SIG-M5 treated with dmso at 0.1 percent for 504 hours (cell line): ENCODE measurements around the gene WNT7B.

ENCODE experiments used
- DNase-seq: peaks from one replicate; lab custom pipeline; 2025; ENCODE audit not compliant: unreplicated experiment; lab: John Stamatoyannopoulos, UW

WNT7B gene

DNA sequence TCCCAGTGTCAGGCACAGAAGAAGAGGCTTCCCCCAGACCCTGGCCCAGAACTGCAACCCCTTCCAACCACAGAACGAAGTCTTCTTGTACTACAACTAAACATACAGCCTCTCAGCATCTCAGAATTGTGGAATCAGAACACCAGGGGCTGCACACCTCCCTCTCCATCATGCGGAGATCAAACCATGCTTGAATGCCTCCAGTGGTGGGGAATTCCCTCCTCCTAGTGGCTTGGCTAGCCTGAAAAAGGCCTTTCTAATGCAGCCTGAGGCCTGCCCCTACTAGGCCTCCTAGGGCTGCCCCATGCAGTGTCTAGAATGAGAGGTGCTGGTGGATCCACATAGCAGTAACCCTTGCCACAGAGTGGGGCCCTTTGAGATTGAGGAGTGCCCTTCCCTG is 62.7 kb downstream of the WNT7B start:
- no peak for DNase-seq

DNA sequence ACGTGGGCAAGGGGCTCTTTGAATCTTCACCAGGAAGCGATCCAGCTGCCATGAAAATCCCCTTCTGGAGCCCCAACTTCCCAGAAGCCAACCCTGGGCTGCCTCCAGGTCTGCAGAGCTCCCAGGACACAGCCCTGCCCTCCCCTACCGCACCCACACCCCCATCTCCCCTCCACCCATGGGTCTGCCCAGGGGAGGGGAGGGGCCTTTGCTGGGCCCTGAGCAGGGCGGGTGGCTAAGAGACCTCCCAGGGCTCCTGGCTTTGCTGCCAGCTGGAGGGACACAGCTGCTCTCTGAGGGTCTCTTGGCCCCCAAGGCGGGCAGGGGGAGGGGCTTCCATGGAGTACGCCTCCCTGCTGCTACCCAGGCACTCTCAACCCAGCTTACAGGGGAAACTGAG is 64.1 kb downstream of the WNT7B start:
- no peak for DNase-seq

DNA sequence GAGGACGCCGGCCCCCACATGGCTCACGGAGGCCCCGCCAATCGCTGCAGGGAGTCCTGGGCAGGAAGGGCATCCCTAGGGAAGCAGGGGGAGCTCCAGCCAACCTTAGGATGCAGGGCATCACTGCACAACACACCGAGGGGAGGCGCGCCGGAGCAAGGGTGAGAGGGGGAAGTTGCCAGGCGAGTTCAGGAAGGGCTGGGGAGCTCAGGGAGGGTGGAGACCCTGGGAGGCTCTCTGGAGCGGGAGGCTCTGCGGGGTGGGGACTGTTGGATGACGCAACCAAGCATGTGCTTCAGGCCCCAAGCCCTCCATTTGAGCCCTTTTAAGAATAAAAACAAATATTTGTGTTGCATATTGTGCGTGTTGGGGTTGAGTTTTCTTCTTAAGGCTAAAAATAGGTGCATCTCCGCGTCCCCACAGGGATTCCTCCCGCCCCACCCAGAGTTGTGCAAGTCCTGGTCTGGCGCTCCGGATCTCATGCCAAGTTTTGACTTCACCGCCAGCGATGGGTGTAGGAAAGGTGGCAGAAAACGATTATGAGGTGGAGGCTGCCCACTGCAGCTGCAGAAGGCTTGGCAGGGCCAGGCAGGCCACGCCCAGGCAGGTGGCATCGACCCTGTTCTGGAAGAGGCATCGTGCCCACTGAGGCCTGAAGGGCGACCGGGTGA is 65.2 kb downstream of the WNT7B start:
- peak; percentile 71 for DNase-seq

DNA sequence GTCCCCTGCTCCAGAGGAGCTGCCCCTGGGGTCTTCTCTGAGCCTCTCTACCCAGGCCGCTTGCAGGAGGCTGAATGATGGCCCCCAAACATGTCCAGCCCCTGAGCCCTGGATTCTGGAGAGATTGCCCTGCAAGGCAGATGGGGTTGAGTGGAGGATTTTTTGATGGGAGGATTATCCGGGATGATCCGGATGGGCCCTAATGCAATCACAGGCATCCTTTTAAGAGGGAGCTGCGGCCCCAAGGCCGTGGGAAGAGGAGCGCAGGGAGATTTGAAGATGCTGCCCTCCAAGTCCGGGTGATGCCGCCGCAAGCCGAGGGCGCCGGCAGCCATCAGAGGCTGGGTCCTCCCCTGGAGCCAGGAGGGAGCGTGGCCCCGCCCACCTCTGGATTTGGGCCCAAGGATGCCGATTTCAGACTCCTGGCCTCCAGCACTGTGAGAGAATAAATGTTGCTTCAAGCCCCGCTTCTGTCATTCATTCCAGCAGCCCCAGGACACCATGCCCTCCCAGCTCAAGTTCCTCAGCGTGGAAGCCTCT is 66.0 kb downstream of the WNT7B start:
- no peak for DNase-seq

DNA sequence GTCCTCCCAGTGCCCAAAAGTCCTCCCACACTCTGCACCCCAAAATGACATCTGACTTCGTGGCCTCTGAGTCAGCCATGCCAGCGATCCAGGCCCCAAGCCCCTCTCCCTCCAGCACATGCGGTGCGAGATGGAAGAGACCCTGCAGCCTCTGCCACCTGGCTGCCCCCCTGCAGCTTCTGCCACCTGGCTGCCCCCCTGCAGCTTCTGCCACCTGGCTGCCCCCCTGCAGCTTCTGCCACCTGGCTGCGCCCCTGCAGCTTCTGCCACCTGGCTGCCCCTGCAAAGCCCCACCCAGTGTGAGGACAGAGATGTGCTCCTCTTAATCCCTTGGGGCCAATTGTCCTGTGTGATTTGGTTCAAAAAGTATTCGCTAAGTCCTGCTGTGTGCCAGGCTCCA is 68.0 kb downstream of the WNT7B start:
- DNase-seq = no peak

DNA sequence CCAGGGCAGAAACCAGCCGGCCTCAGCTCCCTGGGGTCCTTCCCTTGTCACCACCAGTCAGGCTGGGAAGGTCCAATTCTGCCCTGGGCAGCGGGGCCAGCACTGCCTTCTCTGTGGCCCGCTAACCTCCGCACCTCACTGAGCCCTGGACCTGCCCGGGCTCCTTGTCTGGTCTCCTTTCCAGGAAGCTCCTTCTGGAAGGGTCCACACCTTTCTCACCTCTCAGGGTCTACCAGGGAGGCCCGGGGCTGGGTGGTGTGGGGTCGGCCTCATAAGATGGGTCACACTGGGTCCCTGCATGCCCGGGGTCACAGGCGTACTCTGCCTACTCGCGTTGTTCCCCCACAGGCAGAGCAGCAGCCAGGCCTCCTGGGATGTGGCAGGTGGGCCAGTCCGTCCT is 69.0 kb downstream of the WNT7B start:
- DNase-seq = no peak

DNA sequence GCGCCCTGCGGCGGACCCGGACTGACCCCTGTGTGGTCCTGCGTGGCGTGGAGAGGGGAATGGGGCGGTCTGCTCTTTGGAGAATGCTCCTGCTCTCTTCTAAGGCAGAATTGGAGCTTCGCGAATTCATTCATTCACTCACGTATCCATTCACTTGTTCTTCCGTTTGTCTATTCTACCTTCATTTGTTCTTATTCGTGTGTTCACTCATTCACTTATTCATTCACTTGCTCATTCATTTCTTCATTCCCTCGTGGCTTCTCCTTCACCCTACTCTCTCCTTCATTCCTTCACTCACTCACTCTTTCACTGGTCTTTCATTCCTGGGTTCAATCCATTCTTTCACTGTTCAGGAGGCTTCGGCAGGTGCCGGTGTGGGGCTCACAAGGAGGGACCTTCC is 69.6 kb downstream of the WNT7B start:
- no peak for DNase-seq

DNA sequence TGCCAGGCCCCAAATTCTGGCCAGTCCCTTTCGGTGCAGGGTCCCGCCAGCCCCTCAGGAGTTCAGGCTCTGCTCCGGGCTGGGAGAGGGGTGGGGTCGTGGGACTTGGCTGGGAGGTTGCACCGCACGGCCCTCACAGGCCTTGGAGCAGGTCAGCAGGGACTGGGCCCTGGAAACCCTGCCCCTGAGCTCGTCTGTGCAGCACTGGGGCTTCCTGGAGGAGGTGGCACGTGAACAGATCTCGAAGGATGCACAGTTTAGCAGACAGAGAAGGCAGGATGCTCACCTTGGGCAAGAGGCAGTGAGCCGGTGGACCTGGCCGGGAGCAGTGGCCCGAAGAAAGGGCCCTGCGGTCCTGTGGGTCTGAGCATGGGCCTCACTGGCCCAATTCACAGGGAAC is 70.0 kb downstream of the WNT7B start:
- DNase-seq = no peak

DNA sequence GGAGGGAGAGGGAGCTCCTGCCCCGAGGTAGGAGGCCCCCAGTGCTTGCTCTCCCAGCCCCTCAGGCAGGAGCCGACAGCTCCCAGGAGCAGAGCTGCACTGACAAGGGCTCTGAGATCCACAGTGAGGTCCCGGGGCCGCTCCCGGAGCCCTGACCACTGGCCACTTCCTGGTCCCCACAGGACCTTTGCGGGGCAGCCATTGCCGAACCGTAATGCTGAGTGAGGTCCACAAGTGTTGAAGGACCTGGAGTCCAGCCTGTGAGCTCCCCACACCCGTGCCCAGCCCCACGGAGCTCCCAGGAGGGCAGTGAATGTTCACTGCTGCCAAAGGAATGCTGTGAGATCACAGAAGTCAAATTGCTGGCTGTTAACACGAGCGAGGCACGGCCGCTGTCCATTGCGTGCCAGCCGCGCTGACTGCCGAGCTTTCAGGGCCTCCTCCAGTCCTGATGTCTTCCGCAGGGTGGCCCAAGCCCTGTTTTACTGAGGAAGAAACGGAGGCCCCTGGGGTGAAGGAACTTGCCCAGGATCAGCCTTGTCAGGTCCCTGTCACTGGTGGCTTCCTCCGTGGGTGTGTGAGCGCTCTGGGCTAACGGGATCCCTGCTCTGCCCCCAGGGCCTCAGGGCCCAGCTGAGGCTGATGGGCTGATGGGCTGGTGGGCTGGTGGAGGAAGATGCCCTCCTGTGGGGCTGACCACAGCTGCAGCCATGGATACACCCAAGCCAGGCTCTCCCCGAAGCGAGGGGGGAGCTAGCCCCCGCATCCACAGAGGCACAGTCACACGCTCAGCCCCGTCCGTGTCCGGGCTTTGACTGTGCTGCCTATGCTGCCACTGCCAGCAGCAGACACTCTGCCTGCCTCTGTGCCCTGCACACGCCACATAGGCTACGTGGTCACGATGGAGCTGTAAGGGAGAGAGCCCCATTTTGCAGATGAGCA is 70.8 kb downstream of the WNT7B start:
- DNase-seq = no peak

DNA sequence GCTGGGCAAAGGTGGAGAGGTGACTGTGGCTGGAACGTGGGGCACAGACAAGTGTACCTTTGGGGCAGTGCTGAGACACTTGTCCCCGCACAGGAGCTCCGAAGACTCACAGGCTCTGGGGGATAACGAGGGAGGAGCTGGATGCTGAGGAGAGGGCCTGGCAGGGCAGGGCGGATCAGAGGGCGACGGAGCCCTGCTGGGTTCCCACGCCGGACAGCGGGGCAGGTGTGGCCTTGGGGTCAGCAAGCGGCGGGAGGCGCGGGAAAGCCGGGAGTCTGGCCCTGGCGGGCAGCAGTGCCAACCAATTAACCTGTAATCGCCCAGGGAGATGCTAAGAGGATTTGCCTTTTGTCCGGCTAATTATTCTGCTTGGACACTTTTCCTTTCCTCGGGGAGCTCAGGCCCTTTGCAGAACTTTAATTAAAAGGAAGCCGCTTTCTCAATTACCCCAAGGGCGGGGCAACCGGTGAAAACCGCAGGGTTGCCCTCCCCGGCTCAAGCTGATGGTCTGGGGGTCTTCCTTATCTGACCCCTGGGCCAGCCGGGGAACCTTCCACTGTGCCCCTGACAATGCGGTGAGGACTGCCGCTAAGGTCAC is 71.5 kb downstream of the WNT7B start:
- DNase-seq = no peak

DNA sequence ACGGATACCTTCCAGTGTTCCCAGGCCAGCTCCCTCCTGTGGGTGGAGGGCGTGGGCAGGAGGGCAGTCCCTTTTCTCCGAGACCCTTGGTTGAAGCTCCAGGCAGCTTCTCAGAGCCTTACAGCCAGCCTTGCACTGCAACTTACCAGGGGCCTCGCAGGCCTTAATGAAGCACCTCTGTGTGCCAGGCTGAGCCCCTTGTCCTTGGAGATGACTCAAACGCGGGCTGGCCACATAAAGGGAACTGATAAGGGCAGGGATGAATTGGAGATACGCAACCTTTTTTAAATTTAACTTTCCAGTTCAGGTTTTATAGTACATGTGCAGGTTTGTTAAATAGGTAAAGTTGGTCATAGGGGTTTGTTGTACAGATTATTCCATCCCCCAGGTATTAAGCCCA is 72.7 kb downstream of the WNT7B start:
- DNase-seq = no peak

DNA sequence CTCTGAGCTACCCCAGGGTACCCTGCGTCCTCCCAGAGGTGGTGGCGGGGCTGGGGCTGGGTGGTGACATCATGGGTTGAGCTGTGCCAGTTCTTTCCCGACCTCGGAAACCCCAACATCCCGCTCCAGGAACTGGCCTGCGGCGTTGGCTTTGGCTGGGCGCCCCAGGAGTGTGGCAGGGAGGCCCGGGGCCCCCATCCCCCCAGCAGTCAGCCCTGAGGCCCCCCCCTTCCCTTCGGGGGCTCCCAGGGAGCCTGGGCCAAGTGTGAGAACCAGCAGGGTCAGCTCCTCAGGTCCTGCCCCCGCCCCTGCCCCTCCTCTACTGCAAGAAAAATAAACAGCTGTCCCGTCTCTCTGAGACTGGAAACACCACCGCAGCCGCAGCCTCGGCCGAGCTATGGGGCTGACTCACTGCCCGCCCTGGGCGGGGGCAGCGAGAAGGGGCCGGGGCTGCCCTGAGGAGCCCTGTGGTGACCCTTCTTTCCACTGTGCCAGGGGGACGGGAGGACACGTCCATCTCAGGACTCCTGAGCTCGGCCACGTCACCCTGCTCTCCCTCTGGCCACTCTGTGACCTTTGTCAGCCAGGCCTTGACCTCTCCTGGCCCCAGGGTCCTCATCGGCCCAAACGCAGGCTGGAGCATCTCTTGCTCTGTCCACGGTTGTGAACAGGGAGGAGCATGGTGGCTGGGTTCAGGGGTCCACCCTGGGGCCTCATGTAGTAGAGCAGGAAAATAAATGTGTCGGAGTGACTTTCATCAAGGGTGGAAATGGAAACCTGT is 73.4 kb downstream of the WNT7B start:
- no peak for DNase-seq

DNA sequence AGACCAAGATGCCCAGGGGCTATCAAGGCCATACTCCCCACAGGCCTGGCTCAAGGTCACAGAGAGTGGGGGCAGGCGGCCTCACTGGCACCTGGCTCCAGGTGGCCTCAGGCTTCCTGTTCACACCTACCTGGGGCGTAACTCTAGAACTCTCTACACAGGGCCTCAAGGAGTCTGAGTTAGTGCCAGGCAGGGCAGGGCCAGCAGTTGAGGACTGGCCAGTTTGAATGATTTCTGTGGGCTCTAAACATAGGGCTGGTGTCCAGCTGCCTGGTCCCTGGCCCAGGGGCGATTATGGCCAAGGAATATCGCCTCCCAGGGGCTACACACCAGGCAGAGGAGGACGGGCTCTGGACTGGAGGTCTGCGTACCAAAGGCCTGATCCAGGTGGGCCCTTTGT is 79.2 kb downstream of the WNT7B start:
- no peak for DNase-seq

DNA sequence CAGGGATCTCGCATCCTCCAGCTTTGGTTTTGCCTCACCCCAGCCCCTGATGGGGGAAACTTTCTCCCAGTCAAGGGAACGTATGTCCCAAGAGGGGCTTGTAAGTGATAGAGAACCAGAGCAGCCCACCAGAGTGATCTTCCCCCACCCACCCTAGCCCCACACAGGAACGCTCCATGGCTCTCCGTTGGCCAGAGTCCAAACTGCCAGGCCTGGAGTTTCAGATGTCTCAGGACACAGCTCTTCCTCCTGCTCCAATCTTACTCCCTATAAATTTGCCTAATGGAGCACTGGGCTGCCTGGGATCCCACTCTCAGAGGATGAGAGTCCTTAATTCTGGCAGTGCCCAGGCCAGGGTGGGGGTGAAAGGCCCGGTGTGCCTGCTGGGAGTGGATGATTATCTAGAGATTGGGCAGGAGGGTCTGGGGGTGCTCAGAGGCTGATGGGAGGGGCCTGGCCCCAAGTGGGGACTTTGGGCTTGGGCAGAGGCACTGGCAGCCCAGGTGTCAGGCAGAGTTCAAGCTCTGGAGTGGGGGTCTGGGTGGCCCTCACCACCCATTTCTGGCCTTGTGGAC is 79.9 kb downstream of the WNT7B start:
- DNase-seq = no peak

DNA sequence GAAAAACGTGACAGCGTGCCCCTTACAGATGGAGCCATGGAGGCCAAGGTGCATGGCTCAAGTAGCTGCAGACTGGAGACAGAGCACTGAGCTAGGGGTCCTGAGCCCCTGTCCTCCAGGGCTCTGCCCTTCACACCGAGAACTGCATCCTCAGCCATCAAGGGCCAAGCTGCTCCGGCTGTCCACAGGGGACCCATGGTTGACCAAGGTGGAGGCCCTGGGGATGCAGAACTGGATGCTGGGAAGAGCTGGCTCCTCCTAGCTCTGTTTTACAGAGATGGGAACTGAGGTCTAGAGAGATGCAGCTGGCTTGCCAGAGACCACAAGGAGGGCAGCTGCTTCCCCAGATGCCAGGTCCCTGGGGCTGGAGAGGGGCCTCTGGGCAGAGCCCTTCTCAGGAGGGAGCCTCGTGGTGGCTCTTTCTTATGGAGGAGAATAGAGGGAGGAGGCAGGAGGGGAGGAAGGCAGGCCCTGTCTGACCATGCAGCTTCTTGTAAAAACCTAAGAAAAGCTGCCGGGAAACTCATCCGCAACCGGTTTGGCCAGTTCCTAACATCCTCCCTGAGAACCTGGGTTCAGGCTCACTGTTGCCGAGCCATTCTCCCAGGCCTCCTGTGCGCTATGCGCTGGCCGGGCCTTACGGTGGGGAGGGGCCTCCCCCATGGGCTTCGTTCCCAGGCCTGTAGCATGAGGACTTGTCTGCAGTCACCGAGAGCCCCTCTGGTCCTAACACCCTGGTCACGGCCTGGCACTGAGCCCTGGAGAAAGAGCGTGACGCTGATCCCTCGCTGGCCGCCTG is 80.6 kb downstream of the WNT7B start:
- no peak for DNase-seq

DNA sequence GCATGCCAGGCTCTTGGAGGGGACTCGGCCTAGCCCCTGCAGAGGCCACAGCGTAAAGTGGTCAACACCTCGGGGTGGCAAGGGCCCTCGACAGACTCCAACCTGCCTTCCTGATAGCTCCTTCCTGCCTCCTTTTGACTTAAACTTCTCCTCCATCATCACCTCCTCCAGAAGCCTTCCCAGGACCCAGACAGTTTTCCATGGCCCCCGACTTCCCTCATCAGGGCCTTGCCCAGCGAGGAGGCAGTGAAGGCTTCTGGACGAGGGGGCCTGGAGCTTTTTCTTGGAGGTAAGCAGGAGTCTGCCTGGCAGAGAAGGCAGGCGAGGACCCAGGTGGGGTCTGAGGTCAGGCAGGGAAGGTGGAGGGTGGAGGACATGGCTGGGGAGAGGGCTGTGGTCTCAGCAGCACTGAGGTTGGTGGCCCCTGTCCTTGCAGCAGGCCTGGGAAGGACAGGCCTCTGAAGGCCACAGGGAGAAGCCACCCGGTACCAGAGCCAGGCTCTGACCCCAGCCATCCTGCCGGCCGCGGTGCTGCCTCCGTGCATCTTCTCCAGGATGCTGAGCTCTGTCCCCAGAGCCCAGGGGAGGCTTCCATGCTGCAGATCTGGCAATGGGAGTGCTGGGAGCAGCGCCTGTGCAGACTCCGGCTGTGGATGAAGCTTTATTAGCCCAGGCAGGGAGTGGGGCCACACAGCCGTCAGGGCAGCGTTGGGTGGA is 81.4 kb downstream of the WNT7B start:
- no peak for DNase-seq

DNA sequence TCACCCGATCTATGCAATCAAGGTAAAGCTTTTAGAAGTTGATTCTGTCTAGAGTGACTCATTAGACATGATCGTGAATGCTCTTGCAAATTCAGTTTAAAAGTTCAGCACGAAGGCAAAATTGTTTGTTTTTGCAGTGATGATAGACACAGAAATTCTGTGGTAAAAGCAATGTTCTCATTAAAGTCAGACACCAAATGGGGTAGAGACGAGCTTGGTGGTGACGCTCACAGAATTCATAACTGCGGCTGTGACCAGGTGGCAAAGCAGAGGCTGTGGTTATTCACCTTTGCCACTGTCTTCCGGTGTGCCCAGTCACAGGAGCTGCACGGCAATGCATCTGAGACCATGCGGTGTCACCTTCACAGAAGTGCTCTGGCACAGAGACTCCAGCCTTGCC is 83.4 kb downstream of the WNT7B start:
- DNase-seq = no peak

DNA sequence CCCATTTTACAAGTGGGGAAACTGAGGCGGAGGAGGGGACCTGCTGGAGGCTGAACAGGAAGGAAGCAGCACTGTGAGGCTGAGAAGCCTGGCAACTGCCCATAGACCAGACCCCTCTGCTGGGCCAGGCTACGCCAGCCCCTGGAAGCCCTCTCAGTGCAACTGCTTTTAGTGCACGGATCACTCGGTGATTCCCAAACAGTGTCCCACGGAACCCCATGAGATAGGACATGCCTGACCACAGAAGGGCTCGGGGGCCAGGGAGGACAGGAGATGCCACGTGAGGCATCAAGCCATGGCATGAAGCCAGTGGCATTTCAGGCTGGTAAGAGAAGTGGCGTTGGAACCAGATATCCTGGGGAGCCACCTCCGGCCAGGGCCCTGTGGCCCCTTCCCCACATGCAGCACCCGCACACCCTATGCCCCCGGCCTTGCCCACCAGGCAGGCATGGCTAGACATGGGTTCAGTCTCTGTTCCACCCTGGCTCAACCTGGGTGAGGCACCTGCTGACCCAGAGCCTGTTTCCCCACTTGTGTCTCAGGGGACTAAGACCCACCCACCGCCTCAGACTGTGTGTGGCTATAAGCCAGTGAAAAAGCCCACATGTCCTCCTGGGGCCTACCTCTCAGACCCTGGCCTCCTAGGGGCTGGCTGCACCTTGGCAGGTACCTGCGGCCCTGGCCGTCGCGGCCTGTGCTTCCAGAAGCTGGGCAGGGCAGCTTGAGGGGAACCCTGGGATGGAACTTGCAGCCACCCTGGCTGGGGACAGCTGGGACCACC is 84.1 kb downstream of the WNT7B start:
- DNase-seq = no peak
